GM18499 (cell line): ENCODE data around the gene MYO1A.
A peak's percentile ranks its signal among the peaks of the same experiment; 100 is the strongest.

ENCODE experiments used
- ATAC-seq: cut with Tn5 transposase; IDR thresholded peaks from one replicate; pipeline ENCODE4 v1.9.1; 2021; ENCODE audit warnings: moderate number of reproducible peaks; ENCODE audit not compliant: insufficient read depth, unreplicated experiment

MYO1A gene

GRCh38 chr12:57049890-57050289 is at the start of gene MYO1A:
Gene MYO1A, minus strand, starts transcription at chr12:57050129. Its CDS starts 1,806 bp downstream, at chr12:57048323.
- ATAC-seq: no peak

DNA sequence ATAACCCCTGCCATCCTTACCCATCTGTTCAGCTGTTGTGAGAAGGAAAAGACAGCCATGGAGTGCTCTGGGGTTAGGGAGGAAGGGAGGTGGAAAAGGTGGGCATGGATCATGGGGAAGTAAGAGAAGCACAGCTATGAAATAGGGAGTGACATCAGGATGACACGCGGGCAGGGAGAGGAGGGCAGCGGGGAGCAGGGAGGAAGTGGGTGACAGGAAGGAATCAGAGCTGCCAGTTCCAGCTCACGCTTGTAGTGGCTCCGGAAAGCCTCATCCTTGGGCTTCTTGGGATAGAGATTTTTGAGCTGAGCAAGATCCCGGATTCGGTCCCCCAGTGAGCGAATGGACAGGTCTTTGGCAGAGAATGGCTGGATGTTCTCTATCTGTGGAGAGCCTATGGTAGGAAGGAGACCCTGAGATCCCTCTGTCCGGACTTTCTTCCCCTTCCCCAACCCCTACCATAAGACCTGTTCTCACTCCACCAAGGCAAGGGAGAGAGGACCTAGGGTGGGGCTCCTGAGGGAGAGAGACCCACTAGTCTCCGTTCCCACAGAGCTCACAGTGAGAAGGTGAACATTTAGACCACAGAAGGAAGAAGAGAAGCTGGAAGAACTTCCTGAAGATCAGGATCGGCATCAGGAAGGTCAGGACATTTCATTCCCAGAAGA is 49.3 kb upstream of the MYO1A start:
- ATAC-seq: no peak

DNA sequence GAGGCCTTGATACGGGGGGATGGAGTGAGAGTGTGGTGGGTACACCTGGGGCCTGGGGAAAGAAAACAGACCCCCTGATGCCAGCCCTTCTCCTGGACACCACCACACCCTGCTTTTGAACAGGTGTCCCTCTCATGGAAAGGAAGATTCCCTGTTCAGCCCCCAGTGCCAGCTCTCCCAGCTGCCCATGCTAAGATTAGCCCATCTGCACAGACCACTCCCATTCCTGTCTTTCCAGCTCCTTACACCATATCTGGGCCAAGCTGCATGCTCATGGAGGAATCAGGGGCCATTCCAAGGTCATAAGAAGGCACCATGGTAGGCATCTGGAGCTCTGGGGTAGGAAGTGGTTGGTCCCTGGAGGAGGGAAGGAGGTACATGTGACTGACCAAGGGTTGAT is 48.6 kb upstream of the MYO1A start:
- ATAC-seq: no peak

- no peak for ATAC-seq
These were observed 47.6 kb upstream of the MYO1A start for GRCh38 chr12:57097554-57097835.

GRCh38 chr12:57096748-57097553 is 47.0 kb upstream of the MYO1A start:
- ATAC-seq: no peak

- ATAC-seq: no peak
These were observed 46.2 kb upstream of the MYO1A start for GRCh38 chr12:57096099-57096572.

DNA sequence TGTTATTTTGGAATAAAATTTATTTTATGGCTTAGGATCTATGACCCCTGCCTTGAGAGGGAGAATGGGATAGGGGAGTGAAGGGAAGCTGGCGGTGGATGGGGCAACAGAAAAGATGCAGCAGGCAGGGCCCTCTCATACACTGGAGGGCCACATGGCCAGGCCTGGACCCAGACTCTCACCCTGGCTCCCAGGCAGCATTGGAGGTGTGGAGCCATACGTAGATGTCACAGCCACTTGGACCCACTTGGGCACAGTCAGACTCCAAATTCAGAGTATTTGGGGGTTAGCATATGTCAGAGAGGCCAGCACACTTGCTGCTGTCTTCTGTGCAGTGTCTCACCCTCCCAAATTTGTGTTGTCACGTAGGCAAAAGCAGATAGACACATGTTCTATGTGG is 45.5 kb upstream of the MYO1A start:
- no peak for ATAC-seq

DNA sequence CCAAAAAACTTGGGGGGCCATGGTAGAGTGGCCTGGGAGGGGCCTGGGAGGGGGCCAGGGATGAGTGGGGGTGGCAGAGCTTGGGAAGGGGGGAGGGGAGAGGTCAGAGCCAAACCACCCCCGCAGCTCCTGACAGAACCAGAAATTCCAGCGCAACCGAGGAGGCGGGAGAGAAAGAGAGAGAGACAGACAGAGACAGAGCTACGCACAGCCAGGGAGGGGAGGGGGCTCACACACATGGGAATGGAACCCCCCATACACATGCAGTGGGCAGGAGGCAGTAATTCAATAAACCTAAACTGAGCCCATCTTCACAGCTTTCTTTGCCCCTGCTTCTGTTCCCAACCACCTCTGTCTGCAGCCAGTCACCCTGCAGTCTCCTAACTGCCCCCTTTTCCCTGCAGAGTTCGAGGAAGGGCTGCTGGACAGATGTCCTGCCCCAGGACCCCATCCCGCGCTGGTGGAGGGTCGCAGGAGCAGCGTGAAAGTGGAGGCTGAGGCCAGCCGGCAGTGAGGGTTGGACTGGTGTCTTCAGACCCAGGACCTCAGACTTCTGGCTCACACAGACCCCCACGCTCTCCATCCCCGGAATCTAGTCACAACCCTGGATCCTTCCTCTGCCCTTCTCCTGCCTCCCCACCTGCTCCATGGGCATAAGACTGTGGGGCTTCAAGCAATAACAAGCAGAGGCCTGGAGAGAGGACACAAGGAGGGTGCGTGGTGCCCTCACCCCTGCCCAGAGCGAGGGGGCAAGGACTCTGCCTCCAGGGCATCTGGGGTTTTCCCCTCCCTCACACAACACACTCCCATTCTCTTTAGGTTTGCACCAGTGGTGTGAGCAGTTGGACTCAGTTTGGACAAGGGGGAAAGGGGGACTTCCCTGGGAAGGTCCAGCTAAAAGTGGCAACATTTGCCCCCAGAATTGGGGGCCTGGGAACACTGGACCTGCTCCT is 44.6 kb upstream of the MYO1A start:
- ATAC-seq: no peak

GRCh38 chr12:57093415-57094207 is 43.7 kb upstream of the MYO1A start:
- ATAC-seq: no peak

- no peak for ATAC-seq
These were observed 43.0 kb upstream of the MYO1A start for GRCh38 chr12:57092876-57093414.

GRCh38 chr12:57092529-57092862 is 42.6 kb upstream of the MYO1A start:
- no peak for ATAC-seq

- ATAC-seq: no peak
These were observed 42.0 kb upstream of the MYO1A start for GRCh38 chr12:57091638-57092528.

- ATAC-seq: no peak
These were observed 41.2 kb upstream of the MYO1A start for GRCh38 chr12:57090924-57091637.

- ATAC-seq: no peak
These were observed 40.6 kb upstream of the MYO1A start for GRCh38 chr12:57090490-57090889.

- no peak for ATAC-seq
These were observed 39.6 kb upstream of the MYO1A start for GRCh38 chr12:57089271-57090245.

DNA sequence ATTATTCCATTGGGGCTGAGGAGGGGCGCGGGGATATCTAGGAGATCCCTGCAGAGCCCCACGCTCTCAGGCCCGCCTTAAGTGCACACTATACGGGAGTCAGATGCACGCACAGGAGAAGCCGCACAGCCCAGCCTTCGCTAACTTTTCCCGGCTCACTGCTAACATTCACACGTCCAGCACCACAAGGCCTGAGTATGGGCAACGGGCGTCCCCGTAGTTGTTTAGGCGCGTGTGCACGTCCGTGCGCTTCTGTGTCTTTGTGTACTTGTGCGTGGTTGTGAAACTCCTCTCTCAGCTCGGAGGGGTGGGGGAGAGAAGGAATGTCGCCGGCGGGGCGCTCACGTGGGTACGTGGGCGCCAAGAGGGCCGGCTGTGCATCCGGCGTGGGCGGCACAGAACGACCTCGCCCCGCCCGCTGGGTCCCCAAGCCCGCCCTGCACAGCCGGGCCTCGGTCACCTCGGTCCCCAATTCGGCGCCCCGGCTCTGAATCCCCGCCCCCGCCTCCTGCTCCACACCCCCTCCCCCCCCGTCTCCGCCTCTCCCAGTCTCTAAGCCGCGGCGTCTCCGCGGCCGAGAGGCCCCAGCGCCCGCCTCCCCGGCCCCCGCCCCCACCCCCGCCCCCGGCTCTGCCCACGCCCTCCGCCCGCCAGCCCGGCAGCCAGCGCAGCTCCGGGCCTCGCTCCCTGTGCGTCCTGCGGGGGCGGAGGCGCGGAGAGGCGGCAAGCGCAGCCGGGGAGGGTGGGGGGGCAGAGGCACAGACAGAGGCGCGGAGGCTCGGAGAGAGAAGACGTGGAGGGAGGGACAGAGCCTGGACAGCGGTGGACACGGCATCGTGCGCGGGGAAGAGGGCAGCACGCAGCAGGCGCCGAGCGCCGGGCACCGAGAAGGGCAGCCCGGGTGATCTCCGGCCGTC is 38.7 kb upstream of the MYO1A start, which contains the start of gene NAB2:
Gene NAB2 (plus strand): TSS at position 761 of the 917 bp plus-strand sequence. CDS start 158 bp downstream, outside the sequence.
- ATAC-seq: peak; percentile 29
